Endometrial microvascular endothelial cells (primary cell): ENCODE results near the gene GTPBP4. TPM values are rescaled to one million over a fixed set of nuclear protein-coding genes. Genes with fewer than 3 reads are reported as not detected.

Experiments
- in situ Hi-C: cut with HindIII; loops from 2 replicates; pipeline ENCODE4 v1.10.0; 2017; ENCODE audit warnings: low sequenced_read_pairs, low pct_unique_long_range_greater_than_20kb; ENCODE audit errors: inconsistent ontology term
- total RNA-seq: library from RNA; depleted of rRNA; stranded (reverse); fragments of >200 nt; gene quantifications from one replicate; pipeline ENCODE4 v1.2.3, GENCODE V29; 2015; ENCODE audit errors: inconsistent ontology term

Gene GTPBP4
- 24.8 TPM for total RNA-seq

DNA sequence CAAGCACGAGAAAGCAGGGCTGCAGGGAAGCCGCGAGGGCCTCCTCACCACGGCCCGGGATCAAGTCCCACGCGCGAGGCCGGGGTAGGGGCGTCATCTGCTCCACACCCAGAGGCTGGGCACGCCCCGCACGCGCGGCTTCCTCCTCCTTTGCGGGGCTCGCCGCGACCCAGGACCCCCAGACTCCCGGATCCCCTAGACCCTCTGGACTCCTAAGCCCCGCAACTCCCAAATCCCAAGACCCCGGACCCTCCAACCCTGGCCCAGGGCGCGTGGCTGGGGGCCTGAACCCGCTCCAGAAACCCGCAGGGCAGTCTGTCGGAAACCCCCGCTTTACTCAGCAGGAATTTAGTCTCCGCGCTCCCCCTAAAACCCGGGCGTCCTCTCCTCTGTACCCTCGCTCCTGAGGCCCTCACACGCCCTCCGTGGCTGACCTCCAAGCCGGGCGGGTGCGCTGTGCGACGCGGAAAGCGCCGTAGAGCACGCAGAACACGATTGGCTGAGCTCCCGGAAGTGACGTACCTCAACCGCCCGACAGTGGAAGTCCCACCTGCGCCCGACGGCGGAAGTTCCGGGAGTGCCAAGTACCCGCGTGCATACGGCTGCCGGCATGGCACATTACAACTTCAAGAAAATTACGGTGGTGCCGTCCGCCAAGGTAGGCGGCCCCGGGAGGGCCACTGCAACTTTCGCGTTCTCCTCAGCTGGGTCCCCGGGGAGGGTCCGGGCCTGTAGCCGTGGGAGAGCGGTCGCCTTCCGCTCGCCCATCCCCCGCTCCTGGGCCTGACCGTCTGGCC is at the start of gene GTPBP4:
GTPBP4 (plus strand) TSS at position 565 of the 797 bp plus-strand sequence; CDS start at position 611, 46 bp downstream.
- in situ Hi-C loops, result loop anchor here (10.0 kb wide), 1 partner anchor 53 kb away; the partner anchor contains the start of gene LARP4B

DNA sequence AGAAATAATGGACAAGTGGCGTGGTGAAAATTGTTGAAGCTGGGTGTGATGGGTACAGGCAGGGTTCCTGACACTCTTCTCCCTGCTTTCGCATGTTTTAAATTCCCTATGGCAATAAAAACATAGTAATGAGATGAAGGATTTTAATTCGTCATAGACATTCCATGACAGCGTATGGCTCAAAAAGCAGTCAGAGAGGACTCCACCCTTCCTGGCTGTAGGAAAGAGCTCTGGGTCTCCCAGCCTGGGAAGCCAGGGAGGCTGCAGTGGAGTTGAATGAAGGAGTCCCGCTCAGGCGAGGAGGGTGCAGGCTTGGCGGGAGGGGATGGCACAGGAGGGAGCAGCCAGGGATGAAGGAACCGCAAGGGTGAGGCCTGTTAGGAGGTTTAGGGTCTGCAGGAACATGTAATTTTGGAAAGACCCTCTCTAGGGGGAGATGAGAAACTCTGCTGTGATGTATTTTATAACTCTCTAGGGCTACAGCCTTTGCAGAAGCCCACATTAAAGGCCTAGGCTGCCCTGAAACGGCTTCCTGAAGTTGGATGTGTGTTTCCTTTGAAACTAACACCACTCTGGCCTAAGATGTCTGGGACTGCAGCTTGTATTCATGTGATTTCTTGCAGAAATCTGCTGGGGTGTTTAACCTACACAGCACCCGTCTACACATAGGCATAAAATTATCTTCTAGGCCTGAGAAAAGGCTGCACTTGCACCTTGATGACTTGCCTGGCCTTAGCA is 49.1 kb upstream of the GTPBP4 start:
- in situ Hi-C loops, result loop anchor here (10.0 kb wide), 1 partner anchor 46 kb away; the partner anchor contains the start of gene GTPBP4

DNA sequence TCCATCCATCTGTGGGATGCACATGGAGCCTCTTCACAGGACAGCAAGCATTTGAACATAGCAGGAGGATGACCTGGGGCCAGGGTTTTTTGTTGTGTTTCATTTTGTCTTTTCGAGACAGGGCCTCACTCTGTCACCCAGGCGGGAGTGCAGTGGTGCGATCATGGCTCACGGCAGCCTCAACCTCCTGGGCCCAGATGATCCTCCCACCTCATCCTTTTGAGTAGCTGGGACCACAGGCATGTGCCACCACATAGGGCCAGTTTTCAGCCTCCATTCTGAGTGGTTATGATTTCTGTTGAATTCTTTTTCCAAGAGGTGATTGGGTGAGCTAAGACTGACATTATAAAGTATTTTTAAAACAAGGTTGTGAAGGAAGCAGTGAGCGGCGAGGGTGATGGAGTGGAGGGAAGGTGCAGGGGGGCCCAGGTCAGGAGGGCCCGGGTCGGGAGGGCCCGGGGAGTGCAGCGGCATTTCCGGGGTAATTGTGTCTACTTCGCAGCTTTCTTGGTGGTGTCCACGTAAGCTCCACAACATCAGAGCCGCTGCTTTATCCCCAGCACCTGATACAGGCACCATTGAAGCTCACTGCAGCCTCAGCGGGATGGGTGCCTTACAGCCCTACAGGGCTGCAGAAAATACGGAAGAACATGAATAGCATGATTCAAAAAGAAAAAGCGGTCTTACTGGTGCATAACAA is 44.8 kb upstream of the GTPBP4 start:
- in situ Hi-C loops, result no loop called here

DNA sequence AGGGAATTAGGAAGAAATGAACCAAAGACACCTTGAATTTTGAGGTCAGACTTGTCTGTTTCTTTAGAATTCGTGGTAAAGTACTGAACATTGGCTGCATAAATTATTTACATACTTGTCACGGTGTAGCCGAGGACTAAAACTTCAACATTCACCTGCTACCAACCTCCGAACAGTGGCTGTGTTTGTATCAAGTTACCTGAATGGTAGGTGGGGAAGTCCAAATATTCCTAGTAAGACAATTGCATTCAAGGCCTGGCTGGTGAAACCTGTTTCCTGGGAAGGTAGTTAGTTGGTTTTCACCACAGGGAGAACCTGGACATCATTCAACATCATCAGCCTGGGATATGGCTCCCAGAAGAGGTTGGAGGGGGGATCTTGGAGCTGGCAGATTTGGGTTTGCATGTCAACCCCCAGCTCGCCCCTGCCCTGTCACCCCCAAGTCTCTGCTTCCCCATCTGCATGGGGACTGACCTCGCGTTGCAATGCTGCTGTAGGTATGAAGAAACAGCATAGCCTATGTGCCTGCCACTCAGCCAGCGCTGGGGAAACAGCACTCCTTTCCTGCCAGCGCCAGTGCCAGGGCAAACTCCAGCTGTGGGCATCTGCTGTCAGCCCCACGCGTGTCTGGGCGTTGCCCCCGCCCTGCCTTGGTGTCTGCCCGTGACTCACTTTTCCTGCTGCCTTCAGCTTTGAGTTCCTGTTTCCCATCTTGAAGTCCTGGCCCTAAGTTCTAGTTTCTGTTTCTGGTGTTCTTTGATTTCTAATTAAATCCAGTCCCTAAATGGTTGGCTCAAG is 44.0 kb upstream of the GTPBP4 start:
- in situ Hi-C loops, result no loop called here

DNA sequence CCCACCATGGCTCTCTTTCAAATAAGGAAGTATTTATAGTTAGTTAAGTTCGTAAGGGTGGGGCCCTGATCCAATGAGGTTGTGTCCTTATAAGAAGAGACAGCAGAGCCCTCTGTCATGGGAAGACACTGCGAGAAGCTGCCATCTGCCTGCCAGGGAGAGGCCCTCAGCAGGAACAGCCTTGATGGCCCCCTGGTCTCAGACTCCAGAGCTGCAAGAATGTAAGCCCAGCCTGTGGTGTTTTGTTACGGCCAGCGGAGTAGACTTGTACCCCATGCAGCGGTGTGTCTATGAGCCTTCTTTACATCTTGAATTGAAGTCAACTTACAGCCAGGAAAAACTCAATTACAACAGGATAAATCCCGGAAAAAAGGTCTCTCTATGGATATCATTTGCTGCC is 42.5 kb upstream of the GTPBP4 start:
- in situ Hi-C loops, result no loop called here

DNA sequence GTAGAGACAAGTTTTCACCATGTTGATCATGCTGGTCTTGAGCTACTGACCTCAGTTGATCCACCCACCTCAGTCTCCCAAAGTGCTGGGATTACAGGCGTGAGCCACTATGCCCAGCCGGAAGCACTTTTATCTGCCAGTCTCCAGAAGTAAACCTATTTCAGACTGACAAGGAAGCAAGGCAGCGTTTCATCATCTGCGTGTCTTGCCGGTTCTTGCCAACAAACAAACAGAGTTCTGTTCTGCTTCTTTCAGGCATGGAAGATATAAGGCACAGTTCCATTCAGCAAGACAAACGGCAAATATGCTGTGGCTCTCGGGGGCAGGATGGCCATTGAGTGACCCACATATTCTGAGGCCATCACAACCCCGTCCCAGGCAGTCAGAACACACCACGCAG is 41.2 kb upstream of the GTPBP4 start:
- in situ Hi-C loops, result no loop called here

DNA sequence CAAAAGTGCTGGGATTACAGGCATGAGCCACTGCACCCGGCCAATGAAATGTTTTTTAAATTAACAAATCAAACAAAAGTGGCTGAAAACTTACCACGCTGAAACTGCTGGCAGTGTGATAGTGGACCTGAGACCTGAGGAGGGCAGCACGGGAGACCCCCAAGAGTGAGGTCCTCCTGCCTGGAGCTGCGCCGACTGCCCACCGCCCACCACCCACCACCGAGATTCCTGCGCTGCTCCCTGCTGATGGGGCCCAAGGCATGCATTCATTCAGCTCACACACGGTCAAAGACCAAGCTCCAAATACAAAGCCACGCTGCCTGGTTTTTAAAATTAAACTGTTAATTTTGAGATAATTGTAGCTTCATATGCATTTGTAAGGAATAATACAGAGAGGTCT is 40.4 kb upstream of the GTPBP4 start:
- in situ Hi-C loops, result no loop called here

DNA sequence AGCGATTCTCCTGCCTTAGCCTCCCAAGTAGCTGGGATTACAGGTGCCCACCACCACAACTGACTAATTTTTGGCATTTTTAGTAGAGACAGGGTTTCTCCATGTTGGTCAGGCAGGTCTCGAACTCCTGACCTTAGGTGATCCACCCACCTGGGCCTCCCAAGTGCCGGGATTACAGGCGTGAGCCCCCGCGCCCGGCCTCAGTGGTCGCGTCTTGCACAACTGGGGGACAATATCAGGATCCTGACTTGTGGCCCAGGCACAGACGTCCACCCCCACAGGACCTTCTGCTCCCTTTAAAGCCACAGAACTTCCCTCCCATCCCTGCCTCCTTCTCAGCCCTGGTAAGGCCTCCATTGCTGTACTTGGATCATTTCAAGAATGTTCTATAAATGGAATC is 39.9 kb upstream of the GTPBP4 start:
- in situ Hi-C loops, result no loop called here

DNA sequence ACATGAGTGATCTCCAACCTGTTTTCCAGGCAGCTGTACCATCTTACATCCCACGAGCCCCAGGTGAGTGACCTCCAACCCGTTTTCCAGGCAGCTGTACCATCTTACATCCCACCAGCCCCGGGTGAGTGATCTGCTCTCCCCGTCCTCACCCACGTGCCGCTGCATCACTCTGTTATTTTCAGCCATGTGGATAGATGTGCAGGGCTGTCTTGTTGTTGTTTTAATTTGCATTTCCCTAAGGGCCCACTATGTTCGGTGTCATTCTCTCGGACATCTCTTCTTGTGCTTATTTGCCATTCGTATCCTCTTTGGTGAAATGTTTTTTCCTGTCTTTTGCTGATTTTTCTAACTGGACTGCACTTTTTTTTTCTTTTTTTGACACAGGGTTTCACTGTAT is 38.8 kb upstream of the GTPBP4 start:
- in situ Hi-C loops, result no loop called here

DNA sequence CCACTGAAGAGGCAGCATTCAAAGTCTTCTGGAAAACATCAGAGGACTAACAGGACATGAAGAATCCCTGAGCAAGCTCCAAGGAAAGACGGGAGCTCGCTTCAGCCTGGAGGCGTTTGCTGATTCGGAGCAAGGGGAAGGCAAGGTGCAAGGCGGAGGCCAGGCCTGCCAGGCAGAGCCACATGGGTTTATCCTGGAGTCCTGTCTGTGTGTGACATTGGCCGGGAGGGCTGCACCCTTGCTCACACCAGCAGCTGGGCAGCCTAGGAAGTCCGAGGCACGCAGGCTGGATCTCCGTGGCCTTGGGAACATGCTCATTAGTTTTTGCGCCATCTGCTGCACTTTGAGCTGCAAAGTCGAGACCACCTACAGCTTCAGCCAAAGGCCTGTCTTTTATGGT is 34.4 kb upstream of the GTPBP4 start:
- in situ Hi-C loops, result no loop called here

DNA sequence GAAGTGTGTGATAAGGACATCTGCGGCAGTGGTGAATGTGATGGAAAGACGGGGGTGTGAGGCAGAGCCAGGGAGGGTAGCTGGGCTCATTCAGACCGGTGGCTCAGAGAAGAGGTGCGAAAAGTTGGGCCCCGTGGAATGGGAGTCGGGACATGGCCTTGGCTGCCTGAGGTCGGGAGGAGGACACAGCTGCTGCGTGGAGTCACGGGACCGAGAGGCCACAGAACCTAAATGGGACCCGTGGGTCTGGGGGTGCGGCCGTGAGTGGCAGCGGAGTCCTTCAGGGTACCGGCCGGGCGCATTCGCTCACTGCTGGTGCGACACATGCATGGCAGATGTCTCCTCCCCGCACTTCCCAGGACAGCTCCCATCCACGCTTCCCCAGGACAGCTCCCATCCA is 33.8 kb upstream of the GTPBP4 start:
- in situ Hi-C loops, result no loop called here

DNA sequence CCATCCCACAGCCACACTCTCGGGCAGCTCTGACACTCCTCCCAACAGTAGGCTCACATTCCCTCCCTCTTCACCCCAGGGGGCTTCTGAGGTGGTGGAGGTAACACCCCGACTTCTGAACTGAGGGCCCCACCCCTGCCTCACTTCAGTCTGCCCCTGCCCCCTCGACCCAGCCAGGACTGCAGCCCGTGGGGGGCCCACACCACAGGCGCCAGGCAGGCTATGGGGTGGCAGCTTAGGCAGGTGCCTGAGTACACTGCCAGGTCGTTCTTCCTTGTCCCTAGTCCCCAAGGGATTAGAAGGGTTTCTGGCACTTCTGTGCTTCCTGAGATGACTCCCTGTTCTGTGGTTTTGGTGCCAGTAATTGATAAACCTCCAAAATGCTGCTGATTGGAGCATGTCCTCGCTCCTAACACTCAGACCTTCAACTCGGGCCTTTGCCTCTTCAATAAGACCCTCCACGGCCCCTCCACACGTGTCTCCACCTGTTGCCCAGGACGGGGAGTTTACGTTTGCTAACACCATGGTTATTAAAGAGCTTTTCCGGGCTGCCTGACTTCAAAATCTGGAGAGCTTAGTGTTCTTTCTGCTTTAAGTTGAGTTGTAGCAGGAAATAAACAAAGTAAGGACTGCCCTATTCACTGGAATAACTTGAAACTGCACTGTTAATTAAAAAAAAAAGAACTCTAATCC is 33.0 kb upstream of the GTPBP4 start:
- in situ Hi-C loops, result no loop called here

DNA sequence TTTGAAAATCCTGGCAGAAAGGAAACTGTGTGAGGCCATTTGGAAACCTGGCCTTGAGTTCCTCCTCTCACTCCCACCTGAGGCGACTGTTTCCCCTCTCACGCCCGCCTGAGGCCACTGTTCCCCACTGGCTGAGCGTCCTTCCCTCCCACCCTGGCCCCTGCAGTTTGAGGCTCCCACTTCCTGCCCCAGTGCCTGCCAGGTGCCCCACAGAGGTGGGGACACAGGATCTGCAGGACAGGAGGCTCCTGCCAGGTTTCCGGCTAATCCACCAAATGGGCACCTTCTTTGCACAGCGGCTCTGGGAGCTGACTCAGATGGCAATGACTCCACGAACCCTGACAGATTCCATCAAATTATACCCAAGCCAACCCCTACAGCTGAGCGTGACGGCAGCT is 32.4 kb upstream of the GTPBP4 start:
- in situ Hi-C loops, result no loop called here

DNA sequence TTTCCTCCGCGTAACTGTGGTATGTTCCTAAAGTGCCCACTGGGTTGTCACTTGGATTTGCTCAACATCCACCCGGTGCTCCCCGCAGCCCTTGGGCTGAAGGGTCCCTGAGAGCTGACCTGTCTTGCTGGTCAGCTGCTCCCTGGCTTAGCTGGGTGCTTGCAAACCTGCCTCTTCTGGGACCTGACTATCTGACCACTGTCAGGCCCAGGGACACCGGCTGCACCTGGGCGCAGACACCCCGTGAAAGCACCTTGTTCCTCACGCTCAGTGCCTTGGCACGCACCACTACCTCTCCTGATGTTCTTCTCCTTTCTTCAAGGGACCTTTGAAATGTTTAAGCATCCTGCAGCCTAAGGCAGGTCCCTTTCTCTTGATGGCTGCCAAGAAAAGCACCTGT is 30.1 kb upstream of the GTPBP4 start:
- in situ Hi-C loops, result no loop called here

DNA sequence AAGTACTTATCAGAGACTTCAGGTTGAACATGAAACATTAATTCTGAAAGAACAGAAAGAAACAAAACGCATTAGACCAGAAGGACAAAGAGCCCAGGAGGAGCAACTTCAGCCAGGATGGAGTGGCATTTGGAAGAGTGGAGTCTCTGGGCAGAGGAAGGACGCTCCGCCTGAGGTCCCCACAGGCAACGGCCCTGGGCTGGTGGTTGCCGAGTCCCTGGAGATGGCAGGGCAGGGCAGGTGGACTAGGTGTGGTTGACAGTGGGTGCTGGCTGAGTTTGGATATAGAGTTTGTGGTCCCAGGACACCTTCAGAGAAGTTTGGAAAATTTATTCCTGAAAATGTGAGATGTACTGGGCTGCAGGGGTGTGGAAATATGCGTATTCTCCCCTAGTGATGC is 29.4 kb upstream of the GTPBP4 start:
- in situ Hi-C loops, result no loop called here

DNA sequence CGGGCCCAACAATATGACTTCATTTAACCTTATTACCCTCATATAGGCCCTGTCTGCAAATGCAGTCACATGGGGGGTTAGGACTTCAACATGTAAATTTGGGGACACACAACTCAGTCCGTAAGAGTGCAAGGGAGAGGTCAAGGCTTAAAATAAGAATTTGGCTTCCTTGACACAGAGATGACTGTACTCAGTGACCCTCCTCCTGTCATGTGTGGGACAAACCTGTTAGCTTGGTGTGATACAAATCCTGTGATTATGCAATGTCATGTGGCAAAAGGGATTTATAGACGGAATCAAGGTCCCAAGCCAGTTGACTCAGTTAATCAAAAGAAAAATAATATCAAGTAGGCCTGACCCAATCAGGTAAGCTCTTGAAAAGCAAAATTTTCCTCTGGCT is 25.9 kb upstream of the GTPBP4 start:
- in situ Hi-C loops, result no loop called here

DNA sequence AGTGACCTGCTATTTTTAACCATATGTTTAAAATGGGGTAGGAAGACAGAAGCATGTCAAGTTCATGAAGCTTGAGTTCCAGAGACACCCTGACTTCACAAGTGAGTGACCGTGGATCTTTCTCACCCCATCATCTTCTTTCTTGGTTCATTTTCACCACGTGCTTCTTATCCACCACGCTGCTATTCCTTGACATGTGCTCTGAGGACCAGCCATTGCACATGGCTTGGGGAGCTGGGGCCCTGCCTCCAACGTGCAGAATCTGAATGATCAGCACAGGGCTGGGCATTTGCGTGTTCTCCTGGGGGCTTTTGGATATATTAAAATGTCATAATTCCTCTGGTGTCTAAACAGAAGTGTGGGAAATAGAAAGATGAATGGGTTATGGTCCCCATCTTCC is 25.0 kb upstream of the GTPBP4 start:
- in situ Hi-C loops, result no loop called here

DNA sequence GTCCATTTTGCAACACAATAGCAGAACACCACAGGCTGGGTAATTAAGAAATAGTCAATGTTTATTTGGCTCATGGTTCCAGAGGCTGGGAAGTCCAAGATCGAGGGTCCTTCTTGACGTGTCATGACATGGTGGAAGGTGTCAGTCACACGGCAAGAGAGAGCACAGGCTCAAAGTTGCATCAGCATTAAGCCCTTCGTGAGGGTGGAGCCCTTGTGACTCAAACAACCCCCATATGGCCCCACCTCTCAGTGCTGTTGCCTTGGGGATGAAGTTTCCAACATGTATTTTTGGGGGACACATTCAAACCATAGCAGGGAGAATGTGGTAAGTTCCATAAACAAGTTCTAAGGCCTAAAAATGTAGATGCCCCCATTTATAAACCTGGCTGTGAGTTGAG is 24.6 kb upstream of the GTPBP4 start:
- in situ Hi-C loops, result no loop called here
